GM19468 (cell line): ENCODE results near the gene PTPRM.

Experiments used
- ATAC-seq: cut with Tn5 transposase; IDR thresholded peaks from one replicate; pipeline ENCODE4 v1.9.1; 2021; ENCODE audit warnings: mild to moderate bottlenecking, moderate library complexity, moderate number of reproducible peaks; ENCODE audit not compliant: unreplicated experiment; ENCODE audit errors: extremely low read depth

Gene PTPRM

DNA sequence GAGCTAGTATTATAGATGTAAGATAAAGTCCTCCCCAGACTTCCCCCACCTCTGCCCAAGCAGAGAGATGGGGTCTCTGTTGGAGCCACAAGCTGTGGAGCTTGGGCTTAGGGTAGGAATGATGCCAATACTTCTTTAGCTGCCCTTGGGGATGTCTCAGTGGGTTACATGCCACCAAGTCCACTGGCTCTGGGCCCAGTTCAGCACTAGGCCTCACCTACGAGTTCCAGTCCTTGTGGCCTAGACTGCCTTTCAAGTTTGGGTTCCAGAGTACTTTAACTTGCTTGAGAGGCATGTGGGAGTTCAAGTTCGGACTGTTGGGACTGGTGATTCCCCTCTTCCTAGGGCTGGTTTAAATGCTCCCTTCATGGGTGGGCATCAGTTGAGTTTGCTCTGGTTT lies 272.4 kb downstream of the PTPRM start:
- ATAC-seq: no peak

DNA sequence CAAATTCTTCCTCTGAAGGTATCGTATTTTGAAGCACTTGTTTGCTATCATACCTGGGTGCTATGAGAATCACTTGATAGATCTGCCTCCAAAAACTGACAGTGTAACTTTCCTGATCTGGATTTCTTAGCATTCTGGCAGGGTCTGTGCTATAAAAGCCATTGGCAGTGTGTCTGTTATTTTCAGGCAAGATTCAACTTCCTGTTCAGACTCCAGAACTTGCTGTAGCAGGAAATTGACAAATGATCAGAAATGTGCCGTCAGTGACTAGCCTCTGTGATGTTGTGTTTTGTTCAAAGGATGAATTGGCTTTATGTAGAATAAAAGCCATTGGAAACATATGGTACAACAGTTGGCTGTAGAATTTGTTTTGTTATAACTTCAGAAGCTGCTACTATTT lies 273.3 kb downstream of the PTPRM start:
- no peak for ATAC-seq

DNA sequence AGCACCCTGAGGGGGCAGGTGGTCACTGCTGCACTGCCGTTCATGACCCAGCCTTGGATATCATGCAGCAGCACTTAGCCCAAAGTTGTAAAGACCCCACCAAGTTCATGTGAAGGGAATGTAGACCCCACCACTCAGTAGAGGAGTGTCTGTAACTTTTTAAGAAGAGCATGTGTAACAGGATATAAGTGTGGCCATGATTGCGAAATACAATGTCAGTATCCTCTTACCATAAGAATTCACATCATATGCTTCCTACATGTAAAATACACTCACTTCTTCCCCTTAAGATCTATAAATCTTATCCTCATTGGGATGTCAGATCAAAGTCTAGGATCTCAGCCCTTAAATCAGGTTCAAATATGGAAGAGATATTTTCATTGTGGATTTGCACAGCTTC lies 276.9 kb downstream of the PTPRM start:
- no peak for ATAC-seq

DNA sequence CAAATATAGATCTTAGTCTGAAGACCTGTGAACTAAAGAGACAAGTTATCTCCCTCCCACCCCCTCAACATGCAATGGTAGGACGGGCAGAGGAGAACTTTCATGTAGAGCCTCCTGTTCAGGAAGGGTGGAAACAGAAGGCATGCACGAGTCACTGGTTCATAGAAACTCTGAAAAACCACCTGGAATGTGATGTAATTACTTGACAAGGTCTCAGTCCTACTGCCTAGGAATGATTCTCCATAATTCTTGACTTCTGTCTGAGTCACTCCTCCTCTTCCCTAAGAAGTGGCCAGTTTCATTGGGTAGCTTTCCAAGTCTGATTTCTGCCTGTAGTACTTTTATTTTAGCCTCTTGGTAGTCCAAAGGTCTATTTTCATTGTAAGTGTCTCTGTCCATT lies 277.3 kb downstream of the PTPRM start:
- no peak for ATAC-seq

DNA sequence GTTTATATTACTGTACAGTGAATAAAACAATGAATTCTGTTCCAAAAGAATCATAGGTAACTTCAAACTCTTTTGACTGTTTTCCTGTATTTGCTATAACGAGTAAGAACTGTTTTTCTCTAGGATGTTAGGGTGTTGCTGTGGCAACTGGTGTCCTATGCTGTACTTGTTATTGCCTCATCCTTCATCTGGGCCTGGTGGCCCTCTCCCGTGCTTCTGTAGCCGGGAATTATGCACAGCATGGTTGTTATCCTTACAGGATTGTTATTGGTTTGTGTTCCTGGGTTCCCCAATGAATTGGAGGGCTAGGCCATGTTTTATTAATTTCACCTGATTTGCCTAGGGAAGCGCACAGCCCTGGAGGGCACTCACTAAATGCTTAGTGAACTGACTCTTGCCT lies 279.2 kb downstream of the PTPRM start:
- ATAC-seq: no peak

DNA sequence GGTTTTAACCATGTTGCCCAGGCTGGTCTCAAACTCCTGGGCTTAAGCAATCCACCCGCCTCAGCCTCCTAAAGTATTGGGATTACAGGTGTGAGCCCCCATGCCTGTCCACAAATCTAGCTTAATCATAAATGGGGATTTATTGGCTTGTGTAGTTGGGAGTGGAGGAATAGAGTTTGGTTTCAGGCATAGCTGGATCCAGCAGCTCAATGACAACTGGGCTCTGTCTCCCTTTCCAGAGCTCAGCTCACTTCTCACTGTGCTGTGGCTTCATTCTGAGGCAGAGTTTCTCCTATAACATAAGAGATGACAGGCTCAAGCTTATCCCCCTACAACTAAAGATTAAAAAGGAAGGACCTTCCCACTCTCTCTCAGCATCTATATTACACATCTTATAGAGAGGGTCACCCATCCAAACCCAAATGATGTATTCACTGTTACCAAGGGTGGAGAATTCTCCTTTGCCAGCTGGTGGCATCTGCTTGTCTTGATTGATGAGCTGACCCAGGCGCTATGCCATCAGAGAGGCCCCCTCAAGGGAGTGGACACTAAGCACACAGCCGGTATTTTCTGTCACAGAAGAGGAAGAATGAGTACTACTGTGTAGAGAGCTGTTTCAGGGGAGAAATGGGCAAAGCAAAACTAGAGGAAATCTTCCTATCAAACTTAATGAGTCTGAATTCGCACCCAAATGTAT lies 280.4 kb downstream of the PTPRM start:
- ATAC-seq: no peak

DNA sequence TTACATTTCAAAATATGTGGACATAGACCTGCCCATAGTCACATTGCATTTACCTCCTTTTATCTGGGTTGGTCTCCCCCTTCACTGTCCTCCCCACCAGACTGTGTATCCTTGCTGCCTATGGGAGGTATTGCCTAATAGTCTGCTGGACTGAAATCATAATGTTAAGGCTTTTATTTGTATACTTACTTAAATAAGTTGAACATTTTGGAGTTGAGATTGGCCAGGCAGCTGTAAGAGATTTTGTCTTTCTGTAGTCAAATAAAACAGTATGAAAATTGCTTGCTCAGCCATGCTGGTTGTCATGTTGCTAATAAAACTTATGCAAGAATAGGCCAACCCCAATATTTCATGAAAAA lies 280.9 kb downstream of the PTPRM start:
- no peak for ATAC-seq

DNA sequence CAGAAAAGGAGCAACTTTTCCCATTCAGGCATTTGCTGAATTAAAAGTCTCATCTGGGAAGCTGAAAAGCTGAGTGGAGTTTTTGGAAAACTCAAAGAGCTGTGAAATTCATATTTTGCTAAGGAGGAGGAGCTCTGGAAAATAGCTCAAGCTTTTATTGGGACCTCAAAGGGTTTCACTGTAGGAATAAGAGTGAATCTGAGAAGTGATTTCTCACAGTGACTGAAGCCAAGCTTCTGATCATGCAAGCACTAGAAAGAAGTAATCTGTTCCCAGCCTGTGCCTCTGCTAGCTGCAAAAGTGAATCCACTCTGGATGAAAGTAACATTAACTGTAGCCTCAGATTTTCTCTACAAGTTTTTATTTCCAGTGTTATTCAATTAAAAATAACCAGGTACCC lies 283.3 kb downstream of the PTPRM start:
- ATAC-seq: no peak

DNA sequence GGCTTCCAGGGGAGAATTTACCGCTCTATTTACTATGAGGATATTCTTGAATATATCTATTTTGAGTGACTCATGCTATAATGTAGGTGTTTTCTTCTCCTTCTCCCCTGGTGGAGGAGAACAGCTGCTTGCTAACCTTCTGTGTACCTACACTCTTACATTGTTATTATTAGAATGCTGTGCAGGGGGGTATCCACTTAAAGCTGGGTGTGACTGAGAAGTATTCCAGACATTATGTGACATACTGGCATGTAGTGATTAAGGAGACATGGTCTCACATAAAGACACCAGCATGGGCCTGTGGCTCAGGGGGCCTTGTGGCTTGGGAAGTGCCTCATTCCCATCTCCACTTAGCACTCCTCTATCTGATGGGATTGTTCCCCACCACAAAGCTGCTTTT lies 287.9 kb downstream of the PTPRM start:
- ATAC-seq: no peak

DNA sequence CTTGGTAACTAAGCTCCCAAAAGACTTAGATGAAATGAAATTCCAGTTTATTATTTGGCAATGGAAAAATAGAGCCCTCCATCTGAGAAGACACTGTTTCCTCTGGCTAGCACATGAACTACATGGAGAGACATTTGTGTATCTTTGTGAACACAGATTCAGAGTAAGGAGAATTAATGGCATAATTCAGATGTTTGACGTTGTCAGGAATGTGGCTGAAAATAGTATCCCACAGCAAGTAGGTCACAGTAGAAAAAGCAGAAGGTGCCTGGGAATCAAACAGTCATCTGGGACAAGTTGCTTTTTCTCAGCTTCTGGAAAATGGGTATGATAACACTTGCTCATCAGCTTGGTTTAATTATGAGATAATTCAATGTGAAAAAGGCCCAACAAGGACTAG lies 288.6 kb downstream of the PTPRM start:
- ATAC-seq: no peak

DNA sequence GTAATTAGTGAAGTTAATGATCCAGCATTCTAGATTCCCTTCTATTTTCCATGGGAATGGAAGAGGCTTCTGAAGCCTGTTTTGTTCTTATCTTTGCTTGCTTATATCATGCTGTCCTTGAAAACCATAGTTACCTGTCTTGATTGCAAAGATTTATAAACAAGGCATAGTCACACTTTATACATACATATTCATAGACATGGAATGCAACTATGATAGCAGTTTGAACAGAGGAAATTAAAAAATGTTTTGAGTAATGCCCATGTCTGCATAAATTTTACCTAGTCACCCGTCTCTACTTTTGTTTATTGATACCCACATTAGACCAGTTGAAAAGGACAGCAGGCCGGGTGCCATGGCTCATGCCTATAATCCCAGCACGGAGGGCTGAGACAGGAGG lies 289.0 kb downstream of the PTPRM start:
- ATAC-seq: no peak

DNA sequence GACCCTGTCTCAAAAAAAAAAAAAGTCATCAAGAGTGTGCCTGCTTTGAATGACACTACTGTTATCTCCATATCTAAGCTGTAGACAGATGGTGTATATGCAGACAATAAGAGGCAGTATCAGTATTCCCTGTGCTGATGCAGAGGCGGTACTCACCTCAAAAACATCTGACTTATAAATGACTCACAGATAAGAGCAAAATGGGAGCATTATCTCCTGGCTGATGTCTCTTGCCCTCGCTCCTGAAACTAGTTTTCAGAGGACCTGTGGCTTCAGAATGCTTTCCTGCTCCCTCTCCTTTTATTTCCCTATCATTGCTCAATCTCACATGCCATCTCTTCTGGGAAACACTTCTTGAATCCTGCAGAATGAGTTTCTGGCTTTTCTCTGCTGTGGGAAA lies 289.6 kb downstream of the PTPRM start:
- no peak for ATAC-seq

DNA sequence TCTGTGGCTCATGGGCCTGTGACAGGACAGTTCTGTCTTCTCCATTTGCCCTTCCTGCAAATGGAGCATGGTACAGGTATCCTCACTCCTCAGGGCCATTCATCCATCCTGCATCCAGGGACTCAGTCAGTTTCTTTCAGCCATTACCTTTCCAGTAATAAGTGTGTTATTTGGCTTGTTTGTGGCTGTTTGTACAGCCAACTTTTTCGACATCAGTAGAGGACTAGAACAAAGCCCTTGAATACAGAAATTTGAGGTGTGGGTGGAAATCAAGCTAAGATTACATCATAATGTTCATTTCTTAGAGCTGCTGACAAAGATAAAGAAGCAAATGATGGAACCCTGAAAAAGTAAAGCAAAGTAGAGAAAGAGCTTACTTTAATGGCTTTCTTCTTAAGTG lies 290.4 kb downstream of the PTPRM start:
- ATAC-seq: no peak

DNA sequence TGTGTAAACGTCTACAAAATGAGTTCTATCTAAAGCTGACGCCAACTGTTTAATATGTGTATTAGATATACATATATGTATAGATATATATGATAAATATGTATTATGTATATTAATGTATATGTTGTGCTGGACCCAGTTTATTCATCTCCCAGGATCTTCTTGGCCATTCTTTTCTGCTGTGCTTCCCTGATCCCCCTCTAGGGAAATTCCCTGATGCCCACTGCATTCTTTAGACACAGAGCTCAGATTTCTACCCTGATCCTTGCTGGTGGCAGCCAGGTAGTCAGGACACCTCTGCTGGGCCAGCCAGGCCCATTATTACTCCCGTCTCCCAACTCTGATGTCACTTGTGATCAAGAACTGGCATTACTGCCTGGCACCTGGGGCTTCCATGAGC lies 292.0 kb downstream of the PTPRM start:
- no peak for ATAC-seq

DNA sequence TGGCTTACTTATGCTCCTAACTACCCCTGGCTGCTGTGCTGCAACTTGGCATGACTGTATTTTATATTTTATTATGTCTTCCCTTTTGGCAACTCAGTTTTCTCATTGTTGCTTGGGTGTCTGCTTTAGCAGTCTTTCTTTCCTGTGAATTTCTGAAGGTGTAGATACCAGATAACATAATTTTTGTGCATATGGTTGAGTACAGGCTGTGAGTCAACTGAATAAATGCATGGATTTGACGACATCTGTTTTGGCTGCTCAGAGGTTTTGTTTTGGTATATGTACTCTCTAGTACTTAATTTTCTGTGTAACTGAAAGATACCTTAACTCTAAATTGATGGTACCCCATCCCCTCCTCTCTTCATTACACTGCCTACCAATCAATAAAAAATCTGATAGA lies 303.1 kb downstream of the PTPRM start:
- ATAC-seq: no peak

DNA sequence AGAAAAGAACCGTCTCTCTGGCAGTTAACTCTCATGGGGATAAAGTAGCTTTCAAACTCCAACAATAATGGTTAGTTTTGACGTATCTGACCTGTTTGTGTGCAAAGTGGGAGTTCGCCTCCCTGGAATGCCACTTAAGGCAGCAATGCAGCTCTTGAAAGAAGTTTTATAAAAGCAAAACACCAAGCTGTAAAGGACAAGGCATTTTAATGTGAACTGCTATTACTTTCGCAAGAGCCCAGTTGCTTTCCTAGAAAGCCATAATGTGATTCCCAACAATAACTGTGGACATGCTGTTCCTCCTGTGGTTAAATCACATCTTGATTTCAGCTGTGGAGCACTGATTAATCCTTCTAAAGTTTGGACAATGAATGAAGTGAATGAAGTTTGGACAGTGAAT lies 303.7 kb downstream of the PTPRM start:
- no peak for ATAC-seq

DNA sequence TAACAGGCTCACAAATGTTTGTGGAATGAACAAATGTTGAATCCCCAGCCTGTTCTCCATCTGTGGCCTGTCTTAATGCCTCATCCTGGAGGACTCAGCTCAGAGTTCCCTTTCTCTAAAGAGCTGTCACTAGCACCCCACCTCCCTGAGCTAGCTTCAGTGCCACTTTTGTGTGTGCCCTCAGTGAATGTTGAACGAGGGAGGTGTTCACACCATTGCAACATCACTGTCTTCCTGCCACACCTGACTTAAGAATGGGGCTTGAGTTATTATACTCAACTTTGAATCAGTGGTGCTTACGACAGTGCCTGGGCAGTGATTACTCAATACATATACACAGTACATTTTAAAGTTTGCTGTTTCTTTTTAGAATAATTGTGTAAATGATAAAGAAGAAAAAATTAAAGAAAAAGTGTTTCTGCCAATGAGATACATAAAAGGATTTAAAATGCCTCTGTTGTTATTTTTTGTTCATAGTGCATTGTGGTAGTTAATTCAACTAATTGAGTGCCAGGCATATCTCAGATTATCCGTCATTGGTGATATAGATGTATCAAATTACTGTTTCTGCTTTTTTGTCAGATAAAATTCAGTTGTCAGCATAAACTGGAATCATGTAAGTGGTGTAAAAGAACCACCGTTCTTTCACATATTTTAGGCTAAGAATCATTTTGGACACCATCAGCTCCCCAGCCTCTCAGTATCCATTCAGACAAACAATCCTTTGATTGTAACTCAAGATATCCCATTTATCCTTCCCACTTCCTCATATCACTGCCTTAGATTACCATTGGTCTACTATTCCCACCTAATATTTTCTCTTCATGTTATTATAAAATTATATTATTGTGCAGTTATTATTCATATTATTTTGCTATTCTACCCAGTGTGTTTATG lies 304.7 kb downstream of the PTPRM start:
- ATAC-seq: no peak

DNA sequence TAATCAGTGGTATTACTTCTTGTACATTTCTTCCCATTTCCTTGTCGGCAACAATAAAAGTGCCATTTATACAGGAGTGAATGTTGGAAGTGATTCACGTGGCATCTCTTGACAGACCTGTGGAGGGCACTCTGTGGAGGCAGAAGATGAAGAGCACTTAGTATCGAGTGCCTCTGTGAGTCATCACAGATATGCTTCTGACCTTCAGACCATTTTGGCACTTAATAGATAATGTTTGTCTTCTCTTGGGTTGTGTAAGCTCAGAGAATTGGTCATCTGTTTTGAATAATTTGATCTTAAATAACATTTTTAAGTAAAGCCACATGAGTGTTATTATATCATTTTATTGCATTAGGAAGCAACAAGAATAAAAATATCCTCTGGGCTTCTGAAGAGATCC lies 305.5 kb downstream of the PTPRM start:
- ATAC-seq: no peak

DNA sequence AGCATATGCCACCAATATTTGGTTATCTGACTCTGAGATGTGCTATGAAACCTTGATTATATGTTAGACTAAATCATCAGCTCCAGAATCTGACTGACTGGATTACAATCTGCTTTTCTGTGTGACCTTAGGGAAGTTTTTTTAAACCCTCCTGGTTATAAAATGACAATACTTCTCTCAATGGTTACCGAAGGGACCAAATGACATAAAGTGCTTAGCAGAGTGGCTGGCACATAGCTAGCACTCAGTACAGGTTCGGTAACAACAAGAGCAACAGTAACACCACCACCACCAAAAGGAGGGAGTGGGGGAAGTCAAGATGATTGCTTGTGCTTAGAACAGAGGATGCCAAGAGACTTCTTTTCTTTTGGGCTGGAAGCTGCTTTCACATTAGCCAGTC lies 306.2 kb downstream of the PTPRM start:
- ATAC-seq: no peak

DNA sequence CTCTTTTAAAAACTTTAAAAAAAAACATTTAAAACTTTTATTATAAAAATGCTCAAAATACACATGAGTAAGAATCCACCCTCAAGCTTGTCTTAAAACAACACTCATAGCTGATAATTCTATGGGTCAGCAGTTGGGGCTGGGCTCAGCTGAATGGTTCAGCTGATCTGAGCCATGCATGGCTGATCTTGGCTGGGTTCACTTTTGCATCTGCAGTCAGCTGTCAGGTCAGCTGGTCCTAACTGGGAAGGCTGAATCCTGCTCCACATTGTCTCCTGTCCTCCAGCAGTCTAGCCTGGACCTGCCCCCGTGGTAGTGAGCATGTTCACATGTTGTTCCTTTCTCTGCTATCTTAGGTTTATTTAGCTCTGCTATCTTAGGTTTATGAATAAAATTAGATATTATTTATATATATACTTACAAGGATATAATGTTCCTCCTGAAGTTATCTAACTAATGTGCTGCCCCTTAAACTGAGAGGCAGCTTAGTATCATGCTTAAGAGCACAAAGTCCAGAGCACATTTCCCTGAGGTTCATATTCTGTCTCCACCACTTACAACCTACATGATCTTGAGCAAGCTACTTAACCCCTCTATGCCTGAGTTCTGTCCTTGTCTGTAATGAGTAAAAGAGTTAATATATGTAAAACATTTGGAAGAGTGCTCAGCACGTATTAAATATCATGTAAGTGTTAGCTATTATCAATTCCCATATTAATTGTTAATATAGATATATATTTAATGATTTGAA lies 309.4 kb downstream of the PTPRM start:
- ATAC-seq: no peak

DNA sequence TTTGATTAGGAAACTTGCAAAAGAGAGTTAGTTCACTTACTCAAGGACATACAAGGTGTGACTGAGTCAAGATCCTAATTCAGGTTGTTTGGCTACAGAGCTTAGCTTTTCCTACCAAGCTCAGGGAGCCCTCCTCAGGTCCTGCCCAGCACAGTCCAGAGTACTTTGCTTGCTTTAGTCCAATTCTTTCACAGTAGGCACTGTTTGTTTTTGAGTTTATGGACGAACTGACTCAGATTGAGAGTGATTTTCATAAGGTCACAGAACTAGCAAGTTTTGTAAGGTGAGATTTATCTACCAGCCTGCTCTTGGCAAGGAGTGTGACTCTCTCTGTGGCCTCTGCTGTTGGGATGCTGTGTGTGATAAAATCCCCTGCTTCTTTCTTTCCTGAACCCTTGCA lies 310.5 kb downstream of the PTPRM start:
- no peak for ATAC-seq
